DND-41 (cell line): ENCODE measurements around the gene TGFBR3L.

Experiments used
- ATAC-seq: fragments of 200-7000 bp; cut with Tn5 transposase; 3 replicates; pipeline ENCODE4 v1.9.1; 2021; ENCODE audit warnings: low read depth; ENCODE audit not compliant: insufficient read depth
- DNase-seq: peaks from one replicate; pipeline ENCODE4 v3.0.0-alpha.2; 2020
- H2AFZ ChIP-seq: 2 replicates; pipeline ENCODE4 v1.6.0; 2012; ENCODE audit warnings: low read depth, low read length
- H3K27ac ChIP-seq: 2 replicates; pipeline ENCODE4 v1.5.1; 2012; ENCODE audit warnings: low read length, inconsistent platforms
- H3K27me3 ChIP-seq: fragments of 200-600 bp; sonication (generic); 2 replicates; pipeline ENCODE4 v1.6.0; 2012; ENCODE audit warnings: low read length, mild to moderate bottlenecking, inconsistent platforms; ENCODE audit not compliant: insufficient read depth, poor library complexity
- H3K36me3 ChIP-seq: 2 replicates; pipeline ENCODE4 v1.5.1; 2012; ENCODE audit warnings: low read length, inconsistent platforms; ENCODE audit not compliant: insufficient read depth
- H3K4me1 ChIP-seq: 2 replicates; pipeline ENCODE4 v1.5.1; 2012; ENCODE audit warnings: mild to moderate bottlenecking, low read length; ENCODE audit not compliant: insufficient read depth
- H3K4me2 ChIP-seq: 2 replicates; pipeline ENCODE4 v1.6.0; 2012; ENCODE audit warnings: mild to moderate bottlenecking, moderate library complexity, low read length, inconsistent platforms; ENCODE audit not compliant: insufficient read depth
- H3K4me3 ChIP-seq, 2 experiments: fragments of 200-600 bp in 1 of 2; shearing (Covaris generic) in 1 of 2; 2 replicates each; pipeline ENCODE4 v1.5.1; 2012 to 2016; ENCODE audit warnings: inconsistent platforms in 2 of 2, low read length in 2 of 2, mild to moderate bottlenecking in 2 of 2, low read depth in 1 of 2, moderate library complexity in 1 of 2
- H3K79me2 ChIP-seq: 2 replicates; pipeline ENCODE4 v1.6.0; 2012; ENCODE audit warnings: low read length, inconsistent platforms; ENCODE audit not compliant: insufficient read depth
- H3K9ac ChIP-seq: 2 replicates; pipeline ENCODE4 v1.6.0; 2012; ENCODE audit warnings: low read depth, mild to moderate bottlenecking, inconsistent platforms, low read length, moderate library complexity
- H3K9me3 ChIP-seq: 2 replicates; pipeline ENCODE4 v1.5.1; 2012; ENCODE audit warnings: low read length, moderate library complexity, mild to moderate bottlenecking, inconsistent platforms; ENCODE audit not compliant: insufficient read depth, severe bottlenecking
- H4K20me1 ChIP-seq: 2 replicates; pipeline ENCODE4 v1.6.0; 2012; ENCODE audit warnings: low read length; ENCODE audit not compliant: insufficient read depth
- EZH2 ChIP-seq: IDR thresholded peaks from 3 replicates; pipeline ENCODE4 v1.6.1; 2012; ENCODE audit warnings: borderline replicate concordance, low read depth, mild to moderate bottlenecking, moderate library complexity, low read length, inconsistent platforms; ENCODE audit not compliant: severe bottlenecking
- TF ChIP-seq, protein P1 (sequence below): IDR thresholded peaks from 2 replicates; pipeline ENCODE4 v1.5.1; 2012; ENCODE audit warnings: borderline replicate concordance, low read length, moderate library complexity, mild to moderate bottlenecking; ENCODE audit not compliant: poor library complexity, severe bottlenecking; ENCODE audit errors: extremely low read depth

The TGFBR3L gene

GRCh38 chr19:7898967-7899366 lies 15.7 kb upstream of the TGFBR3L start:
- DNase-seq (no peak), ATAC-seq (no peak)
- no peak overlapping the region for H3K9ac ChIP-seq
- H2AFZ ChIP-seq, result no peak overlapping the region
- H3K79me2 ChIP-seq, result peaks cover 8% of the 10 kb centered on the region
- H3K4me3 ChIP-seq, result no peak overlapping the region
- H3K27me3 ChIP-seq, result no peaks in the 10 kb centered on the region
- no peaks in the 10 kb centered on the region for H3K9me3 ChIP-seq
- H3K27ac ChIP-seq, result no peak overlapping the region
- no peaks in the 10 kb centered on the region for H4K20me1 ChIP-seq
- H3K4me1 ChIP-seq, result peaks cover 11% of the 10 kb centered on the region
- no peak overlapping the region for H3K4me2 ChIP-seq
- TF ChIP-seq, protein P1, sequence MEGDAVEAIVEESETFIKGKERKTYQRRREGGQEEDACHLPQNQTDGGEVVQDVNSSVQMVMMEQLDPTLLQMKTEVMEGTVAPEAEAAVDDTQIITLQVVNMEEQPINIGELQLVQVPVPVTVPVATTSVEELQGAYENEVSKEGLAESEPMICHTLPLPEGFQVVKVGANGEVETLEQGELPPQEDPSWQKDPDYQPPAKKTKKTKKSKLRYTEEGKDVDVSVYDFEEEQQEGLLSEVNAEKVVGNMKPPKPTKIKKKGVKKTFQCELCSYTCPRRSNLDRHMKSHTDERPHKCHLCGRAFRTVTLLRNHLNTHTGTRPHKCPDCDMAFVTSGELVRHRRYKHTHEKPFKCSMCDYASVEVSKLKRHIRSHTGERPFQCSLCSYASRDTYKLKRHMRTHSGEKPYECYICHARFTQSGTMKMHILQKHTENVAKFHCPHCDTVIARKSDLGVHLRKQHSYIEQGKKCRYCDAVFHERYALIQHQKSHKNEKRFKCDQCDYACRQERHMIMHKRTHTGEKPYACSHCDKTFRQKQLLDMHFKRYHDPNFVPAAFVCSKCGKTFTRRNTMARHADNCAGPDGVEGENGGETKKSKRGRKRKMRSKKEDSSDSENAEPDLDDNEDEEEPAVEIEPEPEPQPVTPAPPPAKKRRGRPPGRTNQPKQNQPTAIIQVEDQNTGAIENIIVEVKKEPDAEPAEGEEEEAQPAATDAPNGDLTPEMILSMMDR, result no peak
- no peak for TF ChIP-seq EZH2
- H3K36me3 ChIP-seq, result no peaks in the 10 kb centered on the region

DNA sequence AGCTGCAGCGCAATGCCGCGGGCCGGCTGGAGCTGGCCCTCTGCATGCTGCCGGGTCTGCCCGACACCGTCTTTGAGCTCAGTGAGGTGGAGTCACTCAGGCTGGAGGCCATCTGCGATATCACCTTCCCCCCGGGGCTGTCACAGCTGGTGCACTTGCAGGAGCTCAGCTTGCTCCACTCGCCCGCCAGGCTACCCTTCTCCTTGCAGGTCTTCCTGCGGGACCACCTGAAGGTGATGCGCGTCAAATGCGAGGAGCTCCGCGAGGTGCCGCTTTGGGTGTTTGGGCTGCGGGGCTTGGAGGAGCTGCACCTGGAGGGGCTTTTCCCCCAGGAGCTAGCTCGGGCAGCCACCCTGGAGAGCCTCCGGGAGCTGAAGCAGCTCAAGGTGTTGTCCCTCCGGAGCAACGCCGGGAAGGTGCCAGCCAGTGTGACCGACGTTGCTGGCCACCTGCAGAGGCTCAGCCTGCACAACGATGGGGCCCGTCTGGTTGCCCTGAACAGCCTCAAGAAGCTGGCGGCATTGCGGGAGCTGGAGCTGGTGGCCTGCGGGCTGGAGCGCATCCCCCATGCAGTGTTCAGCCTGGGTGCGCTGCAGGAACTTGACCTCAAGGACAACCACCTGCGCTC lies 14.8 kb upstream of the TGFBR3L start:
- TF ChIP-seq, protein P1, result no peak
- no peak for TF ChIP-seq EZH2
- DNase-seq (no peak), ATAC-seq (no peak)
- no peaks in the 10 kb centered on the region for H3K9me3 ChIP-seq
- H3K27ac ChIP-seq, result no peak overlapping the region
- H3K4me3 ChIP-seq, result no peak overlapping the region
- peaks cover 17% of the 10 kb centered on the region for H3K79me2 ChIP-seq
- H2AFZ ChIP-seq, result no peak overlapping the region
- H3K9ac ChIP-seq, result no peak overlapping the region
- peaks cover 17% of the 10 kb centered on the region for H3K4me1 ChIP-seq
- H3K4me2 ChIP-seq, result no peak overlapping the region
- no peaks in the 10 kb centered on the region for H3K27me3 ChIP-seq
- H3K36me3 ChIP-seq, result peaks cover 5% of the 10 kb centered on the region; the same call in 1 of the 2 replicates
- peaks cover 8% of the 10 kb centered on the region for H4K20me1 ChIP-seq

DNA sequence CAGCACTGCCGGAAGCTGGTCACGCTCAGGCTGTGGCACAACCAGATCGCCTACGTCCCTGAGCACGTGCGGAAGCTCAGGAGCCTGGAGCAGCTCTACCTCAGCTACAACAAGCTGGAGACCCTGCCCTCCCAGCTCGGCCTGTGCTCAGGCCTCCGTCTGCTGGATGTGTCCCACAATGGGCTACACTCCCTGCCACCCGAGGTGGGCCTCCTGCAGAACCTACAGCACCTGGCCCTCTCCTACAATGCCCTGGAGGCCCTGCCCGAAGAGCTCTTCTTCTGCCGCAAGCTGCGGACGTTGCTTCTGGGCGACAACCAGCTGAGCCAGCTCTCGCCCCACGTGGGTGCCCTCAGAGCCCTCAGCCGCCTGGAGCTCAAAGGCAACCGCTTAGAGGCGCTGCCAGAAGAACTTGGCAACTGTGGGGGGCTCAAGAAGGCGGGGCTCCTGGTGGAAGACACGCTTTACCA lies 14.2 kb upstream of the TGFBR3L start:
- Histone ChIP-seq H3K27ac (no peak overlapping the region), H3K36me3 (peaks cover 11% of the 10 kb centered on the region), H3K27me3 (no peaks in the 10 kb centered on the region), H2AFZ (no peak overlapping the region), H3K79me2 (peaks cover 23% of the 10 kb centered on the region), H3K4me1 (peaks cover 23% of the 10 kb centered on the region), H3K4me2 (no peak overlapping the region), H4K20me1 (peaks cover 14% of the 10 kb centered on the region), H3K4me3 (no peak overlapping the region), H3K9ac (no peak overlapping the region), H3K9me3 (no peaks in the 10 kb centered on the region)
- no peak for TF ChIP-seq EZH2
- TF ChIP-seq, protein P1, result no peak
- DNase-seq (no peak), ATAC-seq (no peak)
